HepG2 (cell line): ENCODE measurements around the gene RASGRP2. TPM values are rescaled to one million over a fixed set of nuclear protein-coding genes. Genes with fewer than 3 reads are reported as not detected.

Experiments
- ELF4 ChIP-seq: sonication (generic); formaldehyde crosslinking; IDR thresholded peaks from 2 replicates; pipeline ENCODE4 v1.5.0; 2020; ENCODE audit warnings: missing genetic modification reagents, mild to moderate bottlenecking, moderate library complexity, borderline replicate concordance
- GABPB1 ChIP-seq: IDR thresholded peaks from 2 replicates; pipeline ENCODE4 v1.6.1; 2016; ENCODE audit warnings: mild to moderate bottlenecking, missing genetic modification reagents, moderate library complexity, missing compliant biosample characterization
- HOXA3 ChIP-seq: sonication (generic); formaldehyde crosslinking; IDR thresholded peaks from 2 replicates; pipeline ENCODE4 v1.5.0; 2020; ENCODE audit warnings: missing genetic modification reagents
- KMT2B ChIP-seq: IDR thresholded peaks from 2 replicates; pipeline ENCODE4 v1.6.1; 2016; ENCODE audit warnings: missing genetic modification reagents, missing compliant biosample characterization
- MED1 ChIP-seq: sonication (generic); formaldehyde crosslinking; IDR thresholded peaks from 2 replicates; pipeline ENCODE4 v1.4.0; 2020; ENCODE audit warnings: missing genetic modification reagents
- MYC ChIP-seq: sonication (generic); formaldehyde crosslinking; IDR thresholded peaks from 2 replicates; pipeline ENCODE4 v1.9.0; 2021; ENCODE audit warnings: missing genetic modification reagents, borderline replicate concordance
- PAXIP1 ChIP-seq: sonication (generic); formaldehyde crosslinking; conservative IDR thresholded peaks from 2 replicates; pipeline ENCODE4 v1.4.0; 2020; ENCODE audit warnings: mild to moderate bottlenecking, missing genetic modification reagents, moderate library complexity
- SRSF1 ChIP-seq: fragments of 200-400 bp; formaldehyde crosslinking; optimal IDR thresholded peaks from 2 replicates; pipeline ENCODE3; 2017; ENCODE audit warnings: mild to moderate bottlenecking, low read depth, low read length, moderate library complexity
- SSRP1 ChIP-seq: IDR thresholded peaks from 2 replicates; pipeline ENCODE4 v1.6.1; 2016; ENCODE audit warnings: control low read depth
- TBX2 ChIP-seq: sonication (generic); formaldehyde crosslinking; IDR thresholded peaks from 2 replicates; pipeline ENCODE4 v1.5.0; 2020; ENCODE audit warnings: missing genetic modification reagents, mild to moderate bottlenecking, borderline replicate concordance
- ZNF138 ChIP-seq: sonication (generic); formaldehyde crosslinking; IDR thresholded peaks from 2 replicates; pipeline ENCODE4 v1.5.0; 2020; ENCODE audit warnings: mild to moderate bottlenecking, low read depth, missing genetic modification reagents
- ZNF441 ChIP-seq: sonication (generic); formaldehyde crosslinking; IDR thresholded peaks from 2 replicates; pipeline ENCODE4 v1.7.0; 2021; ENCODE audit warnings: missing genetic modification reagents, borderline replicate concordance
- ZNF501 ChIP-seq: sonication (generic); formaldehyde crosslinking; IDR thresholded peaks from 2 replicates; pipeline ENCODE4 v1.5.1; 2020; ENCODE audit warnings: mild to moderate bottlenecking, moderate library complexity, missing genetic modification reagents
- ZNF546 ChIP-seq: sonication (generic); formaldehyde crosslinking; conservative IDR thresholded peaks from 2 replicates; pipeline ENCODE4 v1.8.1; 2023; ENCODE audit warnings: mild to moderate bottlenecking, missing genetic modification reagents
- ZNF605 ChIP-seq: sonication (generic); formaldehyde crosslinking; IDR thresholded peaks from 2 replicates; pipeline ENCODE4 v1.8.0; 2022; ENCODE audit warnings: mild to moderate bottlenecking, missing genetic modification reagents
- ZNF670 ChIP-seq: sonication (generic); formaldehyde crosslinking; IDR thresholded peaks from 2 replicates; pipeline ENCODE4 v1.8.0; 2022; ENCODE audit warnings: mild to moderate bottlenecking, missing genetic modification reagents, borderline replicate concordance
- polyA plus RNA-seq, 8 experiments: library from polyadenylated mRNA; depleted of rRNA in 3 of 8; stranded (reverse) in 7 of 8; unstranded in 1 of 8; fragments of >200 nt; fragmentation: Illumina TruSeq in 4 of 8; extraction: Trizol in 4 of 8; gene quantifications; 2 replicates each; pipeline versions ENCODE4 v1.2.1 to v1.2.3, GENCODE V29; 2011 to 2016; ENCODE audit warnings: low read depth in 4 of 8, missing spikeins in 1 of 8, mixed read lengths in 1 of 8; ENCODE audit not compliant: insufficient read depth in 1 of 8
- total RNA-seq, 5 experiments: library from RNA; depleted of rRNA; stranded (reverse); fragments of >200 nt; fragmentation: Illumina TruSeq; extraction: Trizol; gene quantifications; 2 replicates each; pipeline ENCODE4 v1.2.3, GENCODE V29; 2016; ENCODE audit warnings: low read depth in 1 of 5
- TF ChIP-seq, protein P1 (sequence below): sonication (generic); formaldehyde crosslinking; IDR thresholded peaks from 2 replicates; pipeline ENCODE4 v1.5.0; 2020; ENCODE audit warnings: mild to moderate bottlenecking, missing genetic modification reagents, moderate library complexity
- TF ChIP-seq, protein P2 (sequence below): sonication (generic); formaldehyde crosslinking; IDR thresholded peaks from 2 replicates; pipeline ENCODE4 v1.4.0; 2020; ENCODE audit warnings: missing genetic modification reagents, borderline replicate concordance
- TF ChIP-seq, protein P3 (sequence below): sonication (generic); formaldehyde crosslinking; IDR thresholded peaks from 2 replicates; pipeline ENCODE4 v1.5.1; 2020; ENCODE audit warnings: mild to moderate bottlenecking, missing genetic modification reagents, moderate library complexity

RASGRP2 gene
- total and polyA plus RNA-seq, 2 of the 13 experiments (the other 11 are each of a cell fraction or from before 2014, with no cell fraction given), result 0.61 TPM; not detected in 1

- TF ChIP-seq PAXIP1 (CRISPR knock-in tag) (peak; percentile 68), ZNF670 (CRISPR knock-in tag) (no peak), ZNF441 (CRISPR knock-in tag) (peak; percentile 70), TBX2 (CRISPR knock-in tag) (peak; percentile 66), ELF4 (CRISPR knock-in tag) (peak; percentile 6; the same call in 1 of the 2 replicates), KMT2B (0 out of 2 replicates have a peak, but pooled peaks have one; percentile 40), SRSF1 (peak; percentile 66), GABPB1 (CRISPR knock-in tag) (peak; percentile 71), ZNF605 (CRISPR knock-in tag) (no peak), MYC (CRISPR knock-in tag) (peak; percentile 71; the same call in 1 of the 2 replicates), ZNF546 (CRISPR knock-in tag) (0 out of 2 replicates have a peak, but pooled peaks have one; percentile 35), ZNF501 (0 out of 2 replicates have a peak, but pooled peaks have one; percentile 10), ZNF138 (CRISPR knock-in tag) (no peak), HOXA3 (CRISPR knock-in tag) (peak; percentile 97), SSRP1 (CRISPR knock-in tag) (no peak), MED1 (CRISPR knock-in tag) (peak; percentile 31; the same call in 1 of the 2 replicates)
- TF ChIP-seq, protein P1, sequence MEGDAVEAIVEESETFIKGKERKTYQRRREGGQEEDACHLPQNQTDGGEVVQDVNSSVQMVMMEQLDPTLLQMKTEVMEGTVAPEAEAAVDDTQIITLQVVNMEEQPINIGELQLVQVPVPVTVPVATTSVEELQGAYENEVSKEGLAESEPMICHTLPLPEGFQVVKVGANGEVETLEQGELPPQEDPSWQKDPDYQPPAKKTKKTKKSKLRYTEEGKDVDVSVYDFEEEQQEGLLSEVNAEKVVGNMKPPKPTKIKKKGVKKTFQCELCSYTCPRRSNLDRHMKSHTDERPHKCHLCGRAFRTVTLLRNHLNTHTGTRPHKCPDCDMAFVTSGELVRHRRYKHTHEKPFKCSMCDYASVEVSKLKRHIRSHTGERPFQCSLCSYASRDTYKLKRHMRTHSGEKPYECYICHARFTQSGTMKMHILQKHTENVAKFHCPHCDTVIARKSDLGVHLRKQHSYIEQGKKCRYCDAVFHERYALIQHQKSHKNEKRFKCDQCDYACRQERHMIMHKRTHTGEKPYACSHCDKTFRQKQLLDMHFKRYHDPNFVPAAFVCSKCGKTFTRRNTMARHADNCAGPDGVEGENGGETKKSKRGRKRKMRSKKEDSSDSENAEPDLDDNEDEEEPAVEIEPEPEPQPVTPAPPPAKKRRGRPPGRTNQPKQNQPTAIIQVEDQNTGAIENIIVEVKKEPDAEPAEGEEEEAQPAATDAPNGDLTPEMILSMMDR, result peak; percentile 57
- TF ChIP-seq, protein P2, sequence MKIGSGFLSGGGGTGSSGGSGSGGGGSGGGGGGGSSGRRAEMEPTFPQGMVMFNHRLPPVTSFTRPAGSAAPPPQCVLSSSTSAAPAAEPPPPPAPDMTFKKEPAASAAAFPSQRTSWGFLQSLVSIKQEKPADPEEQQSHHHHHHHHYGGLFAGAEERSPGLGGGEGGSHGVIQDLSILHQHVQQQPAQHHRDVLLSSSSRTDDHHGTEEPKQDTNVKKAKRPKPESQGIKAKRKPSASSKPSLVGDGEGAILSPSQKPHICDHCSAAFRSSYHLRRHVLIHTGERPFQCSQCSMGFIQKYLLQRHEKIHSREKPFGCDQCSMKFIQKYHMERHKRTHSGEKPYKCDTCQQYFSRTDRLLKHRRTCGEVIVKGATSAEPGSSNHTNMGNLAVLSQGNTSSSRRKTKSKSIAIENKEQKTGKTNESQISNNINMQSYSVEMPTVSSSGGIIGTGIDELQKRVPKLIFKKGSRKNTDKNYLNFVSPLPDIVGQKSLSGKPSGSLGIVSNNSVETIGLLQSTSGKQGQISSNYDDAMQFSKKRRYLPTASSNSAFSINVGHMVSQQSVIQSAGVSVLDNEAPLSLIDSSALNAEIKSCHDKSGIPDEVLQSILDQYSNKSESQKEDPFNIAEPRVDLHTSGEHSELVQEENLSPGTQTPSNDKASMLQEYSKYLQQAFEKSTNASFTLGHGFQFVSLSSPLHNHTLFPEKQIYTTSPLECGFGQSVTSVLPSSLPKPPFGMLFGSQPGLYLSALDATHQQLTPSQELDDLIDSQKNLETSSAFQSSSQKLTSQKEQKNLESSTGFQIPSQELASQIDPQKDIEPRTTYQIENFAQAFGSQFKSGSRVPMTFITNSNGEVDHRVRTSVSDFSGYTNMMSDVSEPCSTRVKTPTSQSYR (CRISPR knock-in tag), result peak; percentile 77
- TF ChIP-seq, protein P3, sequence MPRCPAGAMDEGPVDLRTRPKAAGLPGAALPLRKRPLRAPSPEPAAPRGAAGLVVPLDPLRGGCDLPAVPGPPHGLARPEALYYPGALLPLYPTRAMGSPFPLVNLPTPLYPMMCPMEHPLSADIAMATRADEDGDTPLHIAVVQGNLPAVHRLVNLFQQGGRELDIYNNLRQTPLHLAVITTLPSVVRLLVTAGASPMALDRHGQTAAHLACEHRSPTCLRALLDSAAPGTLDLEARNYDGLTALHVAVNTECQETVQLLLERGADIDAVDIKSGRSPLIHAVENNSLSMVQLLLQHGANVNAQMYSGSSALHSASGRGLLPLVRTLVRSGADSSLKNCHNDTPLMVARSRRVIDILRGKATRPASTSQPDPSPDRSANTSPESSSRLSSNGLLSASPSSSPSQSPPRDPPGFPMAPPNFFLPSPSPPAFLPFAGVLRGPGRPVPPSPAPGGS, result 0 out of 2 replicates have a peak, but pooled peaks have one; percentile 59
Measured at GRCh38 chr11:64778473-64779298, 34.7 kb upstream of the RASGRP2 start, which contains the start of gene SF1 (continued).
